ENCODE results near the gene PRXL2C.

DNA sequence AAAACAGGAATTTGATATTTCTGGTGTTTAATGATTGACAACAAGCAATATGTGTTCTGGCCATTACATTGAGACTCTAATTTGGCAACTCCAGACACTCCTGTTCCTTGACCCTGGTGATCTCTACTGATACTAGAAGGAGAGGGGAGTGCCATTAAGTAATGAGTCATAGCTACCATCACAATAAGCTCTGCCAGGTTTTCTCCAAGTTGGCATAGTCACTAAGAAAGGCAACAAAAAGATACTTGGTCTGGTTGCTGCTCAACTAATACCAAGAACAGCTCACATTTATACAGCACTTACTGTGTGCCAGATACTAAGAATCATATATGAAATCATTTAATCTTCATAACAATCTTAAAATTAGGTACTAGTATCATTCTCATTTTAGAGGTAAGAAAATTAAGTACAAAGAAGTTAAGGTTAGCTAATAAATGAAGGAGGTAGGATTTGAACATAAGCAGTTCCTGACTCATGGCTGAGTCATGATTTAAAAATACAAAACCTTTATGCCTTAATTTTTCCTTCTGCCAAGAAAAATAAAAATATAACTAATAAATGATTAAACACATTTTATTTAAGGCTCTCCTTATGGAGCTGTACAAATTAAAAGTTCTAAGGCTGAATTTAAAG is 19.9 kb upstream of the PRXL2C start:
- TF ChIP-seq, protein P1, sequence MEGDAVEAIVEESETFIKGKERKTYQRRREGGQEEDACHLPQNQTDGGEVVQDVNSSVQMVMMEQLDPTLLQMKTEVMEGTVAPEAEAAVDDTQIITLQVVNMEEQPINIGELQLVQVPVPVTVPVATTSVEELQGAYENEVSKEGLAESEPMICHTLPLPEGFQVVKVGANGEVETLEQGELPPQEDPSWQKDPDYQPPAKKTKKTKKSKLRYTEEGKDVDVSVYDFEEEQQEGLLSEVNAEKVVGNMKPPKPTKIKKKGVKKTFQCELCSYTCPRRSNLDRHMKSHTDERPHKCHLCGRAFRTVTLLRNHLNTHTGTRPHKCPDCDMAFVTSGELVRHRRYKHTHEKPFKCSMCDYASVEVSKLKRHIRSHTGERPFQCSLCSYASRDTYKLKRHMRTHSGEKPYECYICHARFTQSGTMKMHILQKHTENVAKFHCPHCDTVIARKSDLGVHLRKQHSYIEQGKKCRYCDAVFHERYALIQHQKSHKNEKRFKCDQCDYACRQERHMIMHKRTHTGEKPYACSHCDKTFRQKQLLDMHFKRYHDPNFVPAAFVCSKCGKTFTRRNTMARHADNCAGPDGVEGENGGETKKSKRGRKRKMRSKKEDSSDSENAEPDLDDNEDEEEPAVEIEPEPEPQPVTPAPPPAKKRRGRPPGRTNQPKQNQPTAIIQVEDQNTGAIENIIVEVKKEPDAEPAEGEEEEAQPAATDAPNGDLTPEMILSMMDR (IDR thresholded peaks at IDR 0.05), result no peak
- no peak for TF ChIP-seq EP300 (IDR thresholded peaks at IDR 0.05)
- no peak for TF ChIP-seq POLR2A (IDR thresholded peaks at IDR 0.05)
- TF ChIP-seq POLR2AphosphoS5 (IDR thresholded peaks at IDR 0.05), result no peak
